Fibroblast of peridontal ligament (primary cell): ENCODE data around the gene JSRP1.

Experiments
- DNase-seq: peaks from one replicate; pipeline ENCODE4 v3.0.0-alpha.2; 2010; ENCODE audit errors: extremely low read depth

The JSRP1 gene

DNA sequence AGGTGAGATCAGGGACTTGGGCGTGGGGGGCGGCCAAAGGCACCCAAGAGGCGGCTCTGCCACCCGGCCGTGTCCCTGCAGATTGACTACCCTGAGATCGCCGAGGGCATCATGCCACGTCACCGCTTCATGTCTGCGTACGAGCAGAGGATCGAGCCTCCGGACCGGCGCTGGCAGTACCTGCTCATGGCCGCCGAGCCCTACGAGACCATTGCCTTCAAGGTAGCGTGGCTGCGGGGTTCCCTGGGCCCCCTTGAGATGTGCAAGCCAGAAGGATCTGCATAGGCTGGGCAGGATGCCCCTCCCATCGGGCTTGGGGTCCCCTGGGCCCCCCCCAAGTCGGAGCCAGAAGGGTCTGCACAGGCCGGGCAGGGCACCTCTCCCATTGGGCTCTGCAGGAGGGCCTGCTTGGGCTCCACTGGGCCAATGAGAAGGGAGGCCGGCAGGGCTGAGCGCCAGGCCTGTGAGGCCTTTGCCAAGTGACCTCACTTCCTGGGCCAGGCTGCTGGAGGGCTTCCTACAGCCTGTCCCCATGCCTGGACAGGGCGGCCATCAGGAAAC is 9.3 kb downstream of the JSRP1 start:
- DNase-seq = peak; percentile 33

DNA sequence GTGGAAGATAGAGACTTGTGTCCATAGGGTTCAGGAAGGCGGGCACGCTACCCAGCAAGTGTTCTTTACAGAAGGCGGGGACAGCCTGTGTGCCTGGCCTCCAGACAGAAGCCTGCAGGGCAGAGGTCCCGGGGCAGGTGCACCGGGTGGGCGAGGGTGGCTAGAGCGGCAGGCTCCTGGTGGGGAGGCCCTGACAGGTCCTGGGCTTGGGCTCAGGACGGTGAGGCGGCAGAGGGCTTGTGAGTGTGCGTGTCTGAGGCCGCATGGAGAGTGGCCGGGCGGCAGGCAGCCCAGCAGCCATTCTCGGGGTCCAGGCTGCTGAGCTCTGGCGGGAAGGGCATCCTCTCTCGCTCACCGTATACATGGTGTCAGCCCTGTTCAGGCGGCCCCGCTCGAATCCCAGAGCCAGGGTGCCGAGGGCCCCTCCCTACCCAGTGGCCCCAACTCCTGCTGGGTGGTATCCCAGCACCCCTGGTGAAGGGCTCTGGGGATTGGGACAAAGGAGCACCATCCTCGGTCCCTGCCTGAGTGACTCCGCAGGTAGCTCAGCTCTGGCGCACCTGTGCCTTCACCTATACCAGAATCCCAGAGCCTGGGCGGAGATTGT is 10.1 kb downstream of the JSRP1 start:
- no peak for DNase-seq

DNA sequence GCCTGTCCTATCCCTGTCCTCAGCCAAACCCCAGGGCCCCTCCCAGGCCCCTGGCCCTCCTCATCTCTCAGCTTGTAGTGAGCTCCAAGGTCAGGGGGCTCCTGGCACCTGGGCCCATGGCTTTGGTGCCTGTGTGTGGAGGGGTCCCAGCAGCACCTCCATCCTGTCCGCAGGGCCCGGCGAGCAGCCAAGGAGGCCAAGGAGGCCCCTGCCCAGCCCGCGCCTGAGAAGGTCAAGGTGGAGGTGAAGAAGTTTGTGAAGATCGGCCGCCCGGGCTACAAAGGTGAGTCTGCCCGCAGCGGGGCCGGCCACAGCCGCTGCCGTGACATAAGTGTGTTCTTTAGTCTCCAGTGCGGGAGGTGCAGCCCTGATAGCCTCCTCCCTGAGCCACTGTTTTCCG is 10.9 kb downstream of the JSRP1 start:
- no peak for DNase-seq

GRCh38 chr19:2244486-2244885 is 11.7 kb downstream of the JSRP1 start:
- no peak for DNase-seq

DNA sequence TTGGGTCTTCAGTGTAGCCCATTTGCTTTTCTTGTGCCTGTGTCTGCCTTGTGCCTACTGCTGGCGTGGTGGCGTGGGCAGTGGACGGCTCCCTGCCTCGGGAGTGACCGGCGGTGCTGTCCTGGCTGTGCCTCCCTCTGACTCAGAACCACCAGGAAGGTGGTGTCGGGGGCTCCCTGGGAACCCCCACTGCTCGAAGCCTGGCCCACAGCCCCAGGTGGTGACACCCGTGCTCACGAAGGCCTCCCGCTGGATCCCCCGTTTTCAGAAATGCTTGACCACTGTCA is 12.1 kb downstream of the JSRP1 start:
- DNase-seq = no peak

- no peak for DNase-seq
Observed at GRCh38 chr19:2243274-2244124, 12.7 kb downstream of the JSRP1 start.

DNA sequence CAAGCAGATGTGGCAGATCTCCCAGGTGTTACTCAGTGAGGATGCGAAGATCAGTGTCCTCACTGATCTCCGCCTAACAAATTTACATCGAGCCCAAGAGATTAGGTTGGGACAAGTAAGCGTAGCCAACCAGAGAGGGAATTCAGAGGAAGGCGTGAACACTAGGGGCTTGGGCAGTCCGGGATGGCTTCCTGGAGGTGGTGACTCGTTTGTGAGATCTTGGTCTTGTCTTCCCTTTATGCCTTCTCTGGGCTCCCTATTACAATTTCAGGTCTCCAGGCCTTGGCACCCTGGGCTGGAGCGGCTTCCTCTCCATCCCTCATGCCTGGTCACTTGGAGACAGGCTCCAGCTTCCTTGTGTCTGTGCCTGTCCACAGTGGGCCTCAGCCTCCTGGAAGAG is 13.4 kb downstream of the JSRP1 start:
- DNase-seq = no peak

DNA sequence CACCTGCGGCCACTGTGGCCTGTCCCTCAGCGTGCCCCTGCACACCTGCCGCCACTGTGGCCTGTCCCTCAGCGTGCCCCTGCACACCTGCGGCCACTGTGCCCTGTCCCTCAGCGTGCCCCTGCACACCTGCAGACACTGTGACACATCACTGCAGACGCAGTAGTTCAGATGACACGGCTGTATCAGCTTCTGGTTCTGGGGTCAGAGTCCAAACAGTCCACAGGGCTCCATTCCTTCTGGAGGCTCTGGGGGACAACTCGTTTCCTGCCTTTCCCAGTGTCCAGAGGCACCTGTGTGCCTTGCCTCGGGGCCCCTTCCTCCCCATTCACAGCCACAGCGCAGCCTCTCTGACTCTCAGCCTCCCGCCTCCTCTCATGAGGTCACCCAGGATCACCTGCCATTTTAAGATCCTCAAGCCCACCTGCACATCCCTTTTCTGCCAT is 14.1 kb downstream of the JSRP1 start:
- DNase-seq = no peak

- no peak for DNase-seq
Observed at GRCh38 chr19:2240881-2241760, 15.1 kb downstream of the JSRP1 start.

DNA sequence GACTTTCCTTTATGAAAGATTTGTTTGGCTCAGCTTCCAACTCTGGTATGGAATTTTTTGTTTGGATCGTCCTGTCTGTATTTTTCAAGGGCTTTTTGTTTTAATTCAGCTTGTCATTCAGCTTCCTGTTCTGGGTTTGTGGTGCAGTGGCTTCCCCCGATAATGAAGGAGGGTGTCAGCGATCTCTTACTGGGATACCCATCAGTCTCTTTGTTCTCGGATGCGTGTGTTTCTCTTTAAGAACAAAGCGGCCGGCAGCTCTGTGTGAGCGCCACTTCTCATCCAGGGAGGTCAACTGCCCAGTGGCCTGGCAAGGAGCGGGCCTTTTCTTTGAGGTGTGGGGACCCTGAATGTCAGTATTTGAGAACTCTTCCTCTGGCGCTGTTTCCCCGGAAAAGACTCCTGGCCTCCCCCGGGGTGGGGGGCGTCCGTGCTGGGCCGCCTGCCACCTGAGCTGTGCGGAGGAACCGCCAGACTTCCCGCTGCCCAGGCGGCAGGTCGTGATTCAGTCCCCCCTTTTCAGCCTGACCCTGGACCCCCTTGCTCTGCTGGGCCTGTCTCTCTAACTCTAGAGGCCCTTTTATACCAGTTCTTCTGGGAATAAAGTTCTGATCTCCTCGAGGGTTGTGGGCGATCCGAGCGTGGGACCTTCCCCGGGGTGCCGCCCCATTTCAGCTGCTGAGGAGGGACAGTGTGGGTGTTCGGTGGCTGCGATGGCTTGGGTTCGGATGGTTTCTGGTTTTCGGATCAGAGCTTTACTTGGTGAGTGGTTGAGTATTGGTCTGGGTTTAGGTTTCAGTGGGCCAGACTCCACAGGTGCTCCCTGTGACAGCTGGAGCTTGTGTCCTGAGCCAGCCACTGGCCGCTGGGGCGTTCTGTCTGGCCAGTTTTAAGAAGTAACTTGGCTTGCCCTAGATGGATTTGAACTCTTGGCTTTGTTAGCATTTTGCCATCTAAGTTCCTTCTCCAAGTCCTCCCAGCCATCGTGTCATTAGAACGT is 16.1 kb downstream of the JSRP1 start:
- DNase-seq = peak; percentile 29

- no peak for DNase-seq
Observed at GRCh38 chr19:2239173-2239572, 17.0 kb downstream of the JSRP1 start.

DNA sequence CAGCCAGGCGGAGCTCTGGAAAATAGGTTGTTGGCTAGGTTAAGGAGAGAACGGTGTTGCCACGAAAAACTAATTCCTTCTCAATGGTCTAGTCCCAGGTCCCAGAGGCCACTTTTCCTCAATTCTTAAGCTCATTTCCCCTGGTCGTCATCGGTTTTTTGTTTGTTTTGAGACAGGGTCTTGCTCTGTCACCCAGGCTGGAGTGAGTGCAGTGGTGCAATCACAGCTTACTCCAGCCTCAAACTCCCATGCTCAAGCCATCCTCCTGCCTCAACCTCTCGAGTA is 18.4 kb downstream of the JSRP1 start:
- DNase-seq = no peak

DNA sequence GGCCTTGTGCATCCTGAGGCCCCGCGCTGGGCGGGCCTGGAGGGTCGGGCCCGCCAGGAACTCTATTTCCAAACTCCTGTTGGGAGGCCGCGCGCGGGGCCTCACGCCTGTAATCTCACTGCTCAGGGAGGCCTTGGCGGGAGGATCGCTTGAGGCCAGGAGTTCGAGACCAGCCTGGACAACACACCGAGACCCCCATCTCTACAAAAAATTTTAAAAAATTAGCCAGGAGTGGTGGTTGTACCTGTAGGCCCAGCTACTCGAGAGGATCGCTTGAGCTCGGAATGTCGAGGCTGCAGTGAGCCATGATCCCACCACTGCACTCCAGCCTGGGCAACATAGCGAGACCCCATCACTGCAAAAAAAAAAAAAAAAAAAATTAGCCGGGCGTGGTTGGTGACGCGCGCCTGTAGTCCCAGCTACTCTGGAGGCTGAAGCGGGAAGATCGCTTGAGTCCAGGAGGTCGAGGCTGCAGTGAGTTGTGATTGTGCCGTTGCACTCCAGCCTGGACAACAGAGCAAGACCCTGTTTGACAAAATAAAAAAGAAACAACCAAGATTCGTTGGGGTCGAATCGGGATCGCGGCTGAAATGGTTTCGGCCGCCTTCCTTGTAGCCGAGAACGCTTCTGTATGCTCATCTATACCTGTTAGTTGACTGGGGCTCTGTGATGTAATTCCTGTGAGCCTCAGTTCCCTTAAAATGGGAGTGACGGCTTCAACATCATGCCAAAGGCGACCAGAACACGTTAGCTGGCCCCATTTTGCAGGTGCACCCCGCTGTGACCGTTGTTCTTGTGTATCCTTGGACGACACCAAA is 19.0 kb downstream of the JSRP1 start:
- DNase-seq = no peak

- DNase-seq = peak; percentile 97
Observed at GRCh38 chr19:2236314-2237050, 19.7 kb downstream of the JSRP1 start, which contains the start of the genes PLEKHJ1 and SF3A2. PLEKHJ1 (minus strand) TSS chr19:2236329; CDS start chr19:2236248, 81 bp downstream. SF3A2 (plus strand) TSS chr19:2236824; CDS start chr19:2243419, 6,595 bp downstream.

DNA sequence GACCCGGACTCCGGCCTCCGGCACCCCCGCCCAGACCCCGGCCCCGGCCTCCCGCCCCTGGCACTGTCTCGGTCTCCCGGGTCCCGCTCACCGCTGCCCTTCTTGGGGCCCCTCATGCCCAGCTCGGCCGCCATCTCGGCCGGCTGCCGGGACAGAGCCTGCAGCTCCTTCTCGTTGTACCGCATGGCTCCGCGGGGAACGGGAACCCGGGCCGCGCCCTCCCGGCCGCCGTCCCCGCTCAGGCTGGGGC is 20.2 kb downstream of the JSRP1 start:
- no peak for DNase-seq

- DNase-seq = no peak
Observed at GRCh38 chr19:2235381-2236063, 20.7 kb downstream of the JSRP1 start.

DNA sequence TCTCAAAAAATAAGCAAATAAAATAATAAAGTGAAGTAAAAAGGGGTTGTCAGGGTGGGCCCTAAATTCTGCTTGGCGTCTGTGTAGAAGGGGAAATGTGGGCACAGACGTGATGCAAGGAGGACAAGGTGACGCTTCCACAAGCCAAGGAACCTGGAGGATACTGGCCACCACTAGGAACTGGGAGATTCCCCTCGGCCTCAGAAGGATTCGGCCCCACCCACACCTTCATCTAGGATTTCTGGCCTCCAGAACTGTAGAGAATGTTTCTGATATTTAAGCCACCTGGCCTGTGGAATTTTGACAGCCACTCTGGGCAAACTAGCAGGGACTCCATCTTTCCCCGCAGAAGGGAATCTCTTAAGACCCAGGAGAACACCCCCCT is 21.2 kb downstream of the JSRP1 start:
- DNase-seq = no peak

- no peak for DNase-seq
Observed at GRCh38 chr19:2233601-2234280, 22.5 kb downstream of the JSRP1 start.
